Vagina (tissue), 2 donors: ENCODE data around the gene EBF3. TPM values are rescaled to one million over a fixed set of nuclear protein-coding genes. Genes with fewer than 3 reads are reported as not detected.

Experiments used
- DNase-seq, 2 donors: peaks; one replicate each; pipeline ENCODE4 v3.0.0-alpha.2; 2017; ENCODE audit errors: extremely low spot score in 2 of 2
- H3K27ac ChIP-seq: fragments of 200-600 bp; sonication (generic); one replicate; pipeline ENCODE4 v1.5.1; 2019
- H3K27me3 ChIP-seq: fragments of 200-600 bp; sonication (generic); one replicate; pipeline ENCODE4 v1.5.1; 2019
- H3K36me3 ChIP-seq, 2 donors: fragments of 200-600 bp; sonication (generic); one replicate each; pipeline ENCODE4 v1.5.1; 2017 to 2019
- H3K4me1 ChIP-seq: fragments of 200-600 bp; sonication (generic); one replicate; pipeline ENCODE4 v1.5.1; 2019
- H3K4me3 ChIP-seq, 2 donors: fragments of 200-600 bp; sonication (generic); 1 replicate in 1 of 2; 2 replicates in 1 of 2; pipeline ENCODE4 v1.5.1; 2016 to 2019
- H3K9me3 ChIP-seq: fragments of 200-600 bp; sonication (generic); one replicate; pipeline ENCODE4 v1.5.1; 2019
- CTCF ChIP-seq, 3 experiments: fragments of 450-650 bp in 2 of 3; fragments of 200-600 bp in 1 of 3; sonication (generic) in 1 of 3; IDR thresholded peaks; one replicate each; pipeline ENCODE4 v1.5.1; 2017 to 2019; ENCODE audit warnings: antibody characterized with exemption in 3 of 3, mild to moderate bottlenecking in 2 of 3, moderate library complexity in 2 of 3
- POLR2A ChIP-seq, 2 donors: fragments of 450-650 bp; IDR thresholded peaks; one replicate each; pipeline ENCODE4 v1.6.1; 2017; ENCODE audit warnings: antibody characterized with exemption in 2 of 2, mild to moderate bottlenecking in 2 of 2, moderate library complexity in 2 of 2
- POLR2AphosphoS5 ChIP-seq, 2 donors: sonication (generic); formaldehyde crosslinking; IDR thresholded peaks; one replicate each; pipeline ENCODE4 v1.9.0; 2017; ENCODE audit warnings: antibody characterized with exemption in 2 of 2, mild to moderate bottlenecking in 2 of 2, low read depth in 1 of 2; ENCODE audit not compliant: insufficient read depth in 1 of 2
- intact Hi-C: fragments of 100-400 bp; cut with DNase I; formaldehyde crosslinking; loops from one replicate; pipeline ENCODE4 v1.15.1; 2023
- total RNA-seq: library from RNA; depleted of rRNA; stranded (reverse); fragments of >200 nt; gene quantifications from one replicate; pipeline ENCODE4 v1.2.3, GENCODE V29; 2016

Gene EBF3
- total RNA-seq, 1 donor from 2014 or later = 10.6 TPM

GRCh38 chr10:129897871-129898626 is 66.0 kb downstream of the EBF3 start:
- no peak overlapping the region for H3K27ac ChIP-seq
- no peaks in the 10 kb centered on the region for H3K4me1 ChIP-seq
- H3K27me3 ChIP-seq = no peaks in the 10 kb centered on the region
- H3K9me3 ChIP-seq = no peaks in the 10 kb centered on the region
- intact Hi-C loops = no loop called here
- TF ChIP-seq CTCF (IDR thresholded peaks at IDR 0.05) = no peak
- TF ChIP-seq POLR2AphosphoS5 (IDR thresholded peaks at IDR 0.05; ENCODE audit: insufficient read depth in 1 of 2, low read depth in 1 of 2) = no peak
- no peak for TF ChIP-seq POLR2A (IDR thresholded peaks at IDR 0.05)
- no peak for DNase-seq
- H3K4me3 ChIP-seq = no peak overlapping the region
- H3K36me3 ChIP-seq = no peaks in the 10 kb centered on the region

- no peak for DNase-seq
- no peak for TF ChIP-seq POLR2A (IDR thresholded peaks at IDR 0.05)
- H3K9me3 ChIP-seq = no peaks in the 10 kb centered on the region
- no peaks in the 10 kb centered on the region for H3K27me3 ChIP-seq
- H3K27ac ChIP-seq = no peak overlapping the region
- no peak overlapping the region for H3K4me3 ChIP-seq
- intact Hi-C loops = no loop called here
- no peaks in the 10 kb centered on the region for H3K36me3 ChIP-seq
- H3K4me1 ChIP-seq = no peaks in the 10 kb centered on the region
These were observed 67.2 kb downstream of the EBF3 start for GRCh38 chr10:129896860-129897200.

GRCh38 chr10:129896136-129896859 is 67.8 kb downstream of the EBF3 start:
- Histone ChIP-seq H3K4me3 (no peak overlapping the region), H3K9me3 (no peaks in the 10 kb centered on the region), H3K27me3 (no peaks in the 10 kb centered on the region), H3K36me3 (no peaks in the 10 kb centered on the region), H3K4me1 (no peaks in the 10 kb centered on the region), H3K27ac (no peak overlapping the region)
- DNase-seq = no peak
- TF ChIP-seq POLR2A (IDR thresholded peaks at IDR 0.05) (no peak), CTCF (IDR thresholded peaks at IDR 0.05) (no peak), POLR2AphosphoS5 (IDR thresholded peaks at IDR 0.05; ENCODE audit: insufficient read depth in 1 of 2, low read depth in 1 of 2) (no peak)
- intact Hi-C loops = no loop called here

- DNase-seq = no peak
- H3K9me3 ChIP-seq = no peaks in the 10 kb centered on the region
- H3K27me3 ChIP-seq = no peaks in the 10 kb centered on the region
- H3K4me3 ChIP-seq = no peak overlapping the region
- no peak overlapping the region for H3K27ac ChIP-seq
- intact Hi-C loops = no loop called here
- no peak for TF ChIP-seq CTCF (IDR thresholded peaks at IDR 0.05)
- no peak for TF ChIP-seq POLR2A (IDR thresholded peaks at IDR 0.05)
- TF ChIP-seq POLR2AphosphoS5 (IDR thresholded peaks at IDR 0.05; ENCODE audit: insufficient read depth in 1 of 2, low read depth in 1 of 2) = no peak
- no peaks in the 10 kb centered on the region for H3K4me1 ChIP-seq
- H3K36me3 ChIP-seq = no peaks in the 10 kb centered on the region
These were observed 68.3 kb downstream of the EBF3 start for GRCh38 chr10:129895811-129896135.

GRCh38 chr10:129894698-129895097 is 69.4 kb downstream of the EBF3 start:
- no peak for DNase-seq
- H3K4me3 ChIP-seq = no peak overlapping the region
- no peaks in the 10 kb centered on the region for H3K9me3 ChIP-seq
- intact Hi-C loops = no loop called here
- H3K36me3 ChIP-seq = no peaks in the 10 kb centered on the region
- H3K27ac ChIP-seq = no peak overlapping the region
- TF ChIP-seq CTCF (IDR thresholded peaks at IDR 0.05) (no peak), POLR2AphosphoS5 (IDR thresholded peaks at IDR 0.05; ENCODE audit: insufficient read depth in 1 of 2, low read depth in 1 of 2) (no peak), POLR2A (IDR thresholded peaks at IDR 0.05) (no peak)
- H3K27me3 ChIP-seq = no peaks in the 10 kb centered on the region
- H3K4me1 ChIP-seq = no peaks in the 10 kb centered on the region
